SK-N-SH (cell line): Measurements from ENCODE around the gene MAPK12. TPM values are rescaled to one million over a fixed set of nuclear protein-coding genes. Genes with fewer than 3 reads are reported as not detected.

Experiments
- CTCF ChIA-PET: fragments of 300-600, 350-600 bp; formaldehyde crosslinking; extraction: SDS; loops from one replicate; lab custom pipeline; 2021; lab: Yijun Ruan, JAX
- POLR2A ChIA-PET: fragments of 350-600 bp; sonication (Branson Sonifier 250); formaldehyde crosslinking; extraction: SDS; loops from one replicate; lab custom pipeline; 2020; ENCODE audit warnings: antibody characterized with exemption, inconsistent platforms; lab: Yijun Ruan, JAX
- DNase-seq: peaks from one replicate; pipeline ENCODE4 v3.0.0; 2012
- H2AFZ ChIP-seq: fragments of 200-600 bp; sonication (generic); 2 replicates; pipeline ENCODE4 v1.8.1; 2016; ENCODE audit warnings: antibody characterized with exemption, mild to moderate bottlenecking, low read depth
- H3F3A ChIP-seq: fragments of 200-600 bp; sonication (generic); replicated peaks from 2 replicates; pipeline ENCODE3; 2016; ENCODE audit warnings: antibody characterized with exemption, mild to moderate bottlenecking; ENCODE audit not compliant: insufficient read depth
- H3K27ac ChIP-seq, 2 experiments: fragments of 200-500 bp in 1 of 2; fragments of 200-600 bp in 1 of 2; sonication (Bioruptor generic) in 1 of 2; sonication (generic), shearing (Covaris generic) in 1 of 2; 2 replicates each; pipeline versions ENCODE4 v1.5.1 to v1.6.1; 2014 to 2016; ENCODE audit warnings: low read depth in 2 of 2, inconsistent platforms in 1 of 2, low read length in 1 of 2, mild to moderate bottlenecking in 1 of 2, mixed read lengths in 1 of 2
- H3K27me3 ChIP-seq: fragments of 200-600 bp; sonication (generic), shearing (Covaris generic); 2 replicates; pipeline ENCODE4 v1.6.1; 2016; ENCODE audit warnings: mixed run types; ENCODE audit not compliant: insufficient read depth
- H3K36me3 ChIP-seq, 2 experiments: fragments of 200-500 bp in 1 of 2; fragments of 200-600 bp in 1 of 2; sonication (Bioruptor generic) in 1 of 2; sonication (generic) in 1 of 2; replicated peaks in 1 of 2; 2 replicates each; pipeline versions ENCODE3 to v1.5.1; 2014 to 2016; ENCODE audit warnings: low read length in 1 of 2, mild to moderate bottlenecking in 1 of 2; ENCODE audit not compliant: insufficient read depth in 2 of 2, control insufficient read depth in 1 of 2
- H3K4me1 ChIP-seq, 2 experiments: fragments of 200-500 bp in 1 of 2; fragments of 200-600 bp in 1 of 2; sonication (Bioruptor generic) in 1 of 2; sonication (generic), shearing (Covaris generic) in 1 of 2; 2 replicates each; pipeline versions ENCODE4 v1.5.1 to v1.6.1; 2014 to 2016; ENCODE audit warnings: low read depth in 1 of 2, low read length in 1 of 2, mixed run types in 1 of 2; ENCODE audit not compliant: insufficient read depth in 2 of 2, control insufficient read depth in 1 of 2
- H3K4me2 ChIP-seq: fragments of 200-600 bp; sonication (generic), shearing (Covaris generic); 2 replicates; pipeline ENCODE4 v1.6.1; 2017; ENCODE audit warnings: mixed run types
- H3K4me3 ChIP-seq, 2 experiments: fragments of 200-500 bp in 1 of 2; fragments of 200-600 bp in 1 of 2; sonication (Bioruptor generic) in 1 of 2; sonication (generic), shearing (Covaris generic) in 1 of 2; 2 replicates each; pipeline versions ENCODE4 v1.5.1 to v1.8.1; 2014 to 2016; ENCODE audit warnings: low read depth in 2 of 2, inconsistent platforms in 1 of 2, low read length in 1 of 2, mild to moderate bottlenecking in 1 of 2, mixed read lengths in 1 of 2, moderate library complexity in 1 of 2
- H3K79me2 ChIP-seq: fragments of 200-600 bp; sonication (generic); 2 replicates; pipeline ENCODE4 v1.8.1; 2017; ENCODE audit warnings: mild to moderate bottlenecking; ENCODE audit not compliant: insufficient read depth
- H3K9ac ChIP-seq: fragments of 200-600 bp; sonication (generic); 2 replicates; pipeline ENCODE4 v1.6.1; 2017; ENCODE audit warnings: mixed run types
- H3K9me2 ChIP-seq: fragments of 200-600 bp; sonication (generic); 2 replicates; pipeline ENCODE4 v1.6.1; 2017; ENCODE audit warnings: mixed run types
- H3K9me3 ChIP-seq: fragments of 200-600 bp; sonication (generic); 2 replicates; pipeline ENCODE4 v1.6.1; 2017; ENCODE audit warnings: mixed run types, mild to moderate bottlenecking, moderate library complexity
- H4K20me1 ChIP-seq: fragments of 200-600 bp; sonication (generic); 2 replicates; pipeline ENCODE4 v1.6.1; 2017; ENCODE audit warnings: mild to moderate bottlenecking, mixed run types; ENCODE audit not compliant: insufficient read depth
- EZH2phosphoT487 ChIP-seq: fragments of 200-600 bp; sonication (generic); IDR thresholded peaks from 2 replicates; pipeline ENCODE4 v1.6.1; 2017; ENCODE audit warnings: low read depth, mixed run types, mild to moderate bottlenecking, antibody characterized with exemption, moderate library complexity, borderline replicate concordance
- FOSL2 ChIP-seq: IDR thresholded peaks from 2 replicates; pipeline ENCODE4 v1.4.0; 2012; ENCODE audit warnings: low read depth, mild to moderate bottlenecking, moderate library complexity, borderline replicate concordance
- FOXM1 ChIP-seq: IDR thresholded peaks from 2 replicates; pipeline ENCODE4 v1.4.0; 2012; ENCODE audit warnings: low read depth, mild to moderate bottlenecking
- GABPA ChIP-seq: IDR thresholded peaks from 2 replicates; pipeline ENCODE4 v1.4.0; 2012; ENCODE audit warnings: low read depth, mild to moderate bottlenecking
- GATA2 ChIP-seq: sonication (generic); formaldehyde crosslinking; IDR thresholded peaks from 2 replicates; pipeline ENCODE4 v1.5.0; 2020; ENCODE audit warnings: mild to moderate bottlenecking, missing genetic modification reagents
- MAX ChIP-seq: IDR thresholded peaks from 2 replicates; pipeline ENCODE4 v1.4.0; 2012; ENCODE audit warnings: low read depth
- MXI1 ChIP-seq: IDR thresholded peaks from 2 replicates; pipeline ENCODE4 v1.6.1; 2012; ENCODE audit warnings: mild to moderate bottlenecking, low read depth, low read length, improper control_type of control experiment
- POLR2AphosphoS5 ChIP-seq: IDR thresholded peaks from 2 replicates; pipeline ENCODE4 v1.6.1; 2012; ENCODE audit warnings: low read depth, low read length
- RCOR1 ChIP-seq: fragments of 150-350 bp; IDR thresholded peaks from 2 replicates; pipeline ENCODE4 v1.6.1; 2017; ENCODE audit warnings: antibody characterized with exemption, low read length
- RFX5 ChIP-seq: IDR thresholded peaks from 2 replicates; pipeline ENCODE4 v1.6.1; 2012; ENCODE audit warnings: mild to moderate bottlenecking, improper control_type of control experiment, low read length
- RXRA ChIP-seq: IDR thresholded peaks from 2 replicates; pipeline ENCODE4 v1.4.0; 2012; ENCODE audit warnings: low read depth, mild to moderate bottlenecking, borderline replicate concordance
- SMC3 ChIP-seq: IDR thresholded peaks from 2 replicates; pipeline ENCODE4 v1.6.1; 2012; ENCODE audit warnings: low read depth, low read length, improper control_type of control experiment
- TAF1 ChIP-seq: IDR thresholded peaks from 2 replicates; pipeline ENCODE4 v1.6.1; 2012; ENCODE audit warnings: low read depth, mild to moderate bottlenecking, low read length, moderate library complexity, borderline replicate concordance
- YY1 ChIP-seq: IDR thresholded peaks from 2 replicates; pipeline ENCODE4 v1.4.0; 2012; ENCODE audit warnings: low read depth, mild to moderate bottlenecking
- WGBS: methylation state at CpG from one replicate; pipeline ENCODE4 v1.1.6; 2017; ENCODE audit warnings: low lambda C conversion rate; 5-methylcytosine and 5-hydroxymethylcytosine counted together
- polyA plus RNA-seq, 3 experiments: library from polyadenylated mRNA; depleted of rRNA; stranded (reverse); fragments of >200 nt; gene quantifications; 2 replicates each; pipeline ENCODE4 v1.2.3, GENCODE V29; 2012
- TF ChIP-seq, protein P1 (sequence below): IDR thresholded peaks from 2 replicates; pipeline ENCODE4 v1.6.1; 2012; ENCODE audit warnings: mild to moderate bottlenecking, low read depth, low read length, moderate library complexity
- TF ChIP-seq, protein P2 (sequence below): IDR thresholded peaks from 2 replicates; pipeline ENCODE4 v1.4.0; 2012; ENCODE audit warnings: low read depth, borderline replicate concordance
- TF ChIP-seq, protein P3 (sequence below): IDR thresholded peaks from 2 replicates; pipeline ENCODE4; 2012
- TF ChIP-seq, protein P4 (sequence below): IDR thresholded peaks from 2 replicates; pipeline ENCODE4 v1.4.0; 2012; ENCODE audit warnings: low read depth, borderline replicate concordance

The MAPK12 gene
- polyA plus RNA-seq, 1 of the 3 experiments (the other 2 are of a cell fraction): 118 TPM

GRCh38 chr22:50285568-50286229 lies 24.2 kb upstream of the MAPK12 start:
- H3K79me2 ChIP-seq: peaks cover 43% of the 10 kb centered on the region

More at GRCh38 chr22:50285568-50286229, 24.2 kb upstream of the MAPK12 start:
- Histone ChIP-seq H3K4me2 (no peak overlapping the region), H3K9me2 (no peaks in the 10 kb centered on the region), H3K9me3 (no peaks in the 10 kb centered on the region), H3K4me3 (no peak overlapping the region), H3F3A (no peaks in the 10 kb centered on the region), H3K27me3 (no peaks in the 10 kb centered on the region), H3K36me3 (peaks cover 17 to 77% of the 10 kb centered on the region in 2 experiments), H2AFZ (no peak overlapping the region), H4K20me1 (peaks cover 51% of the 10 kb centered on the region), H3K9ac (no peak overlapping the region), H3K27ac (no peak overlapping the region), H3K4me1 (peaks cover 0 to 9% of the 10 kb centered on the region in 2 experiments; a peak in 1 of 4 replicates)
- ChIA-PET POLR2A (no interaction called here), CTCF (interaction anchor here (0.6 kb wide), 1 partner anchor 10 kb away, joined by 3 read pairs; no protein-coding TSS in a partner anchor)
- WGBS: 99% methylated on average over 11 of the region's 34 CpGs
- TF ChIP-seq, protein P1, sequence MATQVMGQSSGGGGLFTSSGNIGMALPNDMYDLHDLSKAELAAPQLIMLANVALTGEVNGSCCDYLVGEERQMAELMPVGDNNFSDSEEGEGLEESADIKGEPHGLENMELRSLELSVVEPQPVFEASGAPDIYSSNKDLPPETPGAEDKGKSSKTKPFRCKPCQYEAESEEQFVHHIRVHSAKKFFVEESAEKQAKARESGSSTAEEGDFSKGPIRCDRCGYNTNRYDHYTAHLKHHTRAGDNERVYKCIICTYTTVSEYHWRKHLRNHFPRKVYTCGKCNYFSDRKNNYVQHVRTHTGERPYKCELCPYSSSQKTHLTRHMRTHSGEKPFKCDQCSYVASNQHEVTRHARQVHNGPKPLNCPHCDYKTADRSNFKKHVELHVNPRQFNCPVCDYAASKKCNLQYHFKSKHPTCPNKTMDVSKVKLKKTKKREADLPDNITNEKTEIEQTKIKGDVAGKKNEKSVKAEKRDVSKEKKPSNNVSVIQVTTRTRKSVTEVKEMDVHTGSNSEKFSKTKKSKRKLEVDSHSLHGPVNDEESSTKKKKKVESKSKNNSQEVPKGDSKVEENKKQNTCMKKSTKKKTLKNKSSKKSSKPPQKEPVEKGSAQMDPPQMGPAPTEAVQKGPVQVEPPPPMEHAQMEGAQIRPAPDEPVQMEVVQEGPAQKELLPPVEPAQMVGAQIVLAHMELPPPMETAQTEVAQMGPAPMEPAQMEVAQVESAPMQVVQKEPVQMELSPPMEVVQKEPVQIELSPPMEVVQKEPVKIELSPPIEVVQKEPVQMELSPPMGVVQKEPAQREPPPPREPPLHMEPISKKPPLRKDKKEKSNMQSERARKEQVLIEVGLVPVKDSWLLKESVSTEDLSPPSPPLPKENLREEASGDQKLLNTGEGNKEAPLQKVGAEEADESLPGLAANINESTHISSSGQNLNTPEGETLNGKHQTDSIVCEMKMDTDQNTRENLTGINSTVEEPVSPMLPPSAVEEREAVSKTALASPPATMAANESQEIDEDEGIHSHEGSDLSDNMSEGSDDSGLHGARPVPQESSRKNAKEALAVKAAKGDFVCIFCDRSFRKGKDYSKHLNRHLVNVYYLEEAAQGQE: no peak
- TF ChIP-seq RXRA (no peak), FOSL2 (no peak), RFX5 (no peak), SMC3 (no peak), YY1 (no peak), MXI1 (no peak), FOXM1 (no peak), GATA2 (CRISPR knock-in tag) (no peak), TAF1 (no peak), POLR2AphosphoS5 (no peak), GABPA (no peak), MAX (no peak), EZH2phosphoT487 (no peak), RCOR1 (no peak)
- TF ChIP-seq, protein P2, sequence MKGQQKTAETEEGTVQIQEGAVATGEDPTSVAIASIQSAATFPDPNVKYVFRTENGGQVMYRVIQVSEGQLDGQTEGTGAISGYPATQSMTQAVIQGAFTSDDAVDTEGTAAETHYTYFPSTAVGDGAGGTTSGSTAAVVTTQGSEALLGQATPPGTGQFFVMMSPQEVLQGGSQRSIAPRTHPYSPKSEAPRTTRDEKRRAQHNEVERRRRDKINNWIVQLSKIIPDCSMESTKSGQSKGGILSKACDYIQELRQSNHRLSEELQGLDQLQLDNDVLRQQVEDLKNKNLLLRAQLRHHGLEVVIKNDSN: no peak
- TF ChIP-seq, protein P3, sequence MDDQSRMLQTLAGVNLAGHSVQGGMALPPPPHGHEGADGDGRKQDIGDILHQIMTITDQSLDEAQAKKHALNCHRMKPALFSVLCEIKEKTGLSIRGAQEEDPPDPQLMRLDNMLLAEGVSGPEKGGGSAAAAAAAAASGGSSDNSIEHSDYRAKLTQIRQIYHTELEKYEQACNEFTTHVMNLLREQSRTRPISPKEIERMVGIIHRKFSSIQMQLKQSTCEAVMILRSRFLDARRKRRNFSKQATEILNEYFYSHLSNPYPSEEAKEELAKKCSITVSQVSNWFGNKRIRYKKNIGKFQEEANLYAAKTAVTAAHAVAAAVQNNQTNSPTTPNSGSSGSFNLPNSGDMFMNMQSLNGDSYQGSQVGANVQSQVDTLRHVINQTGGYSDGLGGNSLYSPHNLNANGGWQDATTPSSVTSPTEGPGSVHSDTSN: no peak
- TF ChIP-seq, protein P4, sequence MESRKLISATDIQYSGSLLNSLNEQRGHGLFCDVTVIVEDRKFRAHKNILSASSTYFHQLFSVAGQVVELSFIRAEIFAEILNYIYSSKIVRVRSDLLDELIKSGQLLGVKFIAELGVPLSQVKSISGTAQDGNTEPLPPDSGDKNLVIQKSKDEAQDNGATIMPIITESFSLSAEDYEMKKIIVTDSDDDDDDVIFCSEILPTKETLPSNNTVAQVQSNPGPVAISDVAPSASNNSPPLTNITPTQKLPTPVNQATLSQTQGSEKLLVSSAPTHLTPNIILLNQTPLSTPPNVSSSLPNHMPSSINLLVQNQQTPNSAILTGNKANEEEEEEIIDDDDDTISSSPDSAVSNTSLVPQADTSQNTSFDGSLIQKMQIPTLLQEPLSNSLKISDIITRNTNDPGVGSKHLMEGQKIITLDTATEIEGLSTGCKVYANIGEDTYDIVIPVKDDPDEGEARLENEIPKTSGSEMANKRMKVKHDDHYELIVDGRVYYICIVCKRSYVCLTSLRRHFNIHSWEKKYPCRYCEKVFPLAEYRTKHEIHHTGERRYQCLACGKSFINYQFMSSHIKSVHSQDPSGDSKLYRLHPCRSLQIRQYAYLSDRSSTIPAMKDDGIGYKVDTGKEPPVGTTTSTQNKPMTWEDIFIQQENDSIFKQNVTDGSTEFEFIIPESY: no peak
- no peak for DNase-seq
